ENCODE data around the gene ADGRG6.

The ADGRG6 gene

GRCh38 chr6:142395266-142395665, 93.5 kb downstream of the ADGRG6 start:
- ChIA-PET CTCF (interaction anchor here (0.7 kb wide), 1 partner anchor 219 kb away, joined by 3 read pairs; no protein-coding TSS in a partner anchor), POLR2A (no interaction called here)
- H3K4me1 ChIP-seq (ENCODE audit: control insufficient read depth, insufficient read depth, low read length): peaks cover 6% of the 10 kb centered on the region; the same call in 1 of the 2 replicates
- no peaks in the 10 kb centered on the region for H3K9me3 ChIP-seq (ENCODE audit: control insufficient read depth, insufficient read depth, low read depth, low read length)
- H3K27ac ChIP-seq (ENCODE audit: extremely low read depth, low read depth, low read length): no peak overlapping the region
- TF ChIP-seq ZNF677 (tag by site-specific recombination; IDR thresholded peaks at IDR 0.05): no peak
- TF ChIP-seq ZNF324 (tag by site-specific recombination; IDR thresholded peaks at IDR 0.05): no peak
- TF ChIP-seq ZNF639 (tag by site-specific recombination; IDR thresholded peaks at IDR 0.05): no peak
- H3K36me3 ChIP-seq (ENCODE audit: control insufficient read depth in 2 of 2, insufficient read depth in 1 of 2, low read length in 2 of 2): no peaks in the 10 kb centered on the region
- H3K4me3 ChIP-seq (ENCODE audit: low read depth, low read length): no peak overlapping the region

- ChIA-PET CTCF (interaction anchor here (0.6 to 1.4 kb wide), 8 partner anchors 7 to 1171 kb away, joined by 3 to 7 read pairs (median 4); no protein-coding TSS in a partner anchor), POLR2A (interaction anchor here (0.8 kb wide), 1 partner anchor 486 kb away, joined by 3 read pairs; no protein-coding TSS in a partner anchor)
- no peaks in the 10 kb centered on the region for H3K9me3 ChIP-seq (ENCODE audit: control insufficient read depth, insufficient read depth, low read depth, low read length)
- no peak overlapping the region for H3K27ac ChIP-seq (ENCODE audit: extremely low read depth, low read depth, low read length)
- no peaks in the 10 kb centered on the region for H3K36me3 ChIP-seq (ENCODE audit: control insufficient read depth in 2 of 2, insufficient read depth in 1 of 2, low read length in 2 of 2)
- TF ChIP-seq PRDM6 (tag by site-specific recombination; IDR thresholded peaks at IDR 0.05) (peak; percentile 49; the same call in 1 of the 2 replicates), ZNF639 (tag by site-specific recombination; IDR thresholded peaks at IDR 0.05) (no peak), ZNF560 (tag by site-specific recombination; IDR thresholded peaks at IDR 0.05; ENCODE audit: borderline replicate concordance) (no peak), SP3 (tag by site-specific recombination; IDR thresholded peaks at IDR 0.05) (0 out of 2 replicates have a peak, but pooled peaks have one; percentile 16), SETDB1 (IDR thresholded peaks at IDR 0.05; ENCODE audit: insufficient read length, low read length) (peak; percentile 26), ELK4 (IDR thresholded peaks at IDR 0.05; ENCODE audit: borderline replicate concordance, low read depth, low read length) (0 out of 2 replicates have a peak, but pooled peaks have one; percentile 29), OSR2 (tag by site-specific recombination; IDR thresholded peaks at IDR 0.05) (peak; percentile 16; the same call in 1 of the 2 replicates), ZXDB (tag by site-specific recombination; IDR thresholded peaks at IDR 0.05) (0 out of 2 replicates have a peak, but pooled peaks have one; percentile 29), TRIM28 (IDR thresholded peaks at IDR 0.05; ENCODE audit: borderline replicate concordance, low read length) (peak; percentile 82; the same call in 1 of the 2 replicates), ZNF362 (tag by site-specific recombination; IDR thresholded peaks at IDR 0.05) (0 out of 2 replicates have a peak, but pooled peaks have one; percentile 51)
- no peak overlapping the region for H3K4me3 ChIP-seq (ENCODE audit: low read depth, low read length)
- peaks cover 8% of the 10 kb centered on the region for H3K4me1 ChIP-seq (ENCODE audit: control insufficient read depth, insufficient read depth, low read length)
Measured at GRCh38 chr6:142395768-142396231, 94.0 kb downstream of the ADGRG6 start.

- Histone ChIP-seq H3K4me1 (ENCODE audit: control insufficient read depth, insufficient read depth, low read length) (peaks cover 12% of the 10 kb centered on the region), H3K4me3 (ENCODE audit: low read depth, low read length) (no peak overlapping the region), H3K36me3 (ENCODE audit: control insufficient read depth in 2 of 2, insufficient read depth in 1 of 2, low read length in 2 of 2) (no peaks in the 10 kb centered on the region), H3K27ac (ENCODE audit: extremely low read depth, low read depth, low read length) (no peak overlapping the region), H3K9me3 (ENCODE audit: control insufficient read depth, insufficient read depth, low read depth, low read length) (no peaks in the 10 kb centered on the region)
- ChIA-PET POLR2A (no interaction called here), CTCF (interaction anchor here (0.7 to 1.2 kb wide), 3 partner anchors 10 to 182 kb away, joined by 3 read pairs; no protein-coding TSS in a partner anchor)
- TF ChIP-seq YY2 (tag by site-specific recombination; IDR thresholded peaks at IDR 0.05) (no peak), ZNF623 (tag by site-specific recombination; IDR thresholded peaks at IDR 0.05) (no peak), ZNF133 (tag by site-specific recombination; IDR thresholded peaks at IDR 0.05) (no peak), ZNF174 (tag by site-specific recombination; IDR thresholded peaks at IDR 0.05) (no peak), SP2 (tag by site-specific recombination; IDR thresholded peaks at IDR 0.05) (no peak), ZBTB1 (tag by site-specific recombination; IDR thresholded peaks at IDR 0.05) (no peak), ZNF354C (tag by site-specific recombination; IDR thresholded peaks at IDR 0.05; ENCODE audit: borderline replicate concordance, low read depth) (no peak), SCRT1 (tag by site-specific recombination; IDR thresholded peaks at IDR 0.05; ENCODE audit: borderline replicate concordance) (no peak), BCL6B (tag by site-specific recombination; IDR thresholded peaks at IDR 0.05) (no peak), ZNF580 (tag by site-specific recombination; IDR thresholded peaks at IDR 0.05) (no peak), ZNF660 (tag by site-specific recombination; IDR thresholded peaks at IDR 0.05) (no peak)
Measured at GRCh38 chr6:142398353-142398752, 96.5 kb downstream of the ADGRG6 start.
